ENCODE results near the gene DCTD. TPM values are rescaled to one million over a fixed set of nuclear protein-coding genes. Genes with fewer than 3 reads are reported as not detected.

The DCTD gene
- total RNA-seq, 2 donors from 2014 or later: 27.0 to 39.7 TPM

GRCh38 chr4:182944484-182945213 lies 27.5 kb upstream of the DCTD start:
- ATAC-seq: no peak
- DNase-seq: no peak
- 54 to 64% methylated on average over 4 of the region's 4 CpGs for WGBS, 2 donors
- TF ChIP-seq POLR2A (IDR thresholded peaks at IDR 0.05): no peak
- TF ChIP-seq CTCF (IDR thresholded peaks at IDR 0.05): no peak
- Histone ChIP-seq H3K4me3 (no peak overlapping the region), H3K36me3 (replicated peaks in 1 of 2; ENCODE audit: insufficient read depth in 1 of 2, low read depth in 2 of 2) (no peaks in the 10 kb centered on the region), H3K9me3 (no peaks in the 10 kb centered on the region), H3K27me3 (no peaks in the 10 kb centered on the region), H3K27ac (no peak overlapping the region), H3K4me1 (no peaks in the 10 kb centered on the region)
- intact Hi-C loops (cut with DNase I): loop anchor here (10.0 kb wide), 1 partner anchor 120 kb away; no protein-coding TSS in a partner anchor

- no peaks in the 10 kb centered on the region for H3K36me3 ChIP-seq (replicated peaks in 1 of 2; ENCODE audit: insufficient read depth in 1 of 2, low read depth in 2 of 2)
Observed at GRCh38 chr4:182939680-182940079, 22.5 kb upstream of the DCTD start.

GRCh38 chr4:182938205-182938645 lies 21.0 kb upstream of the DCTD start:
- 5 to 12% methylated on average over 14 of the region's 14 CpGs for WGBS, 2 donors
- ATAC-seq: peak; percentile 98
- Histone ChIP-seq H3K9me3 (no peaks in the 10 kb centered on the region), H3K4me1 (peaks cover 6% of the 10 kb centered on the region), H3K27ac (no peak overlapping the region), H3K4me3 (no peak overlapping the region), H3K36me3 (replicated peaks in 1 of 2; ENCODE audit: insufficient read depth in 1 of 2, low read depth in 2 of 2) (no peaks in the 10 kb centered on the region), H3K27me3 (no peaks in the 10 kb centered on the region)
- peak; percentile 71 to 77 (median 75) for DNase-seq
- no peak for TF ChIP-seq POLR2A (IDR thresholded peaks at IDR 0.05)
- peak; percentile 70 to 88 (median 86) for TF ChIP-seq CTCF (IDR thresholded peaks at IDR 0.05)
- intact Hi-C loops (cut with DNase I): loop anchor here (5.0 kb wide), 1 partner anchor 324 kb away; no protein-coding TSS in a partner anchor

More at GRCh38 chr4:182939680-182940079, 22.5 kb upstream of the DCTD start:
- DNase-seq (no peak), ATAC-seq (no peak)
- H3K4me3 ChIP-seq: no peak overlapping the region
- intact Hi-C loops (cut with DNase I): loop anchor here (5.0 to 10.0 kb wide), 2 partner anchors 125 to 323 kb away; no protein-coding TSS in a partner anchor
- H3K27ac ChIP-seq: no peak overlapping the region
- H3K9me3 ChIP-seq: no peaks in the 10 kb centered on the region
- H3K27me3 ChIP-seq: no peaks in the 10 kb centered on the region
- WGBS, 2 donors: 73 to 77% methylated on average over 8 to 9 of the region's 9 CpGs
- no peak for TF ChIP-seq POLR2A (IDR thresholded peaks at IDR 0.05)
- TF ChIP-seq CTCF (IDR thresholded peaks at IDR 0.05): no peak
- H3K4me1 ChIP-seq: peaks cover 6% of the 10 kb centered on the region

DNA sequence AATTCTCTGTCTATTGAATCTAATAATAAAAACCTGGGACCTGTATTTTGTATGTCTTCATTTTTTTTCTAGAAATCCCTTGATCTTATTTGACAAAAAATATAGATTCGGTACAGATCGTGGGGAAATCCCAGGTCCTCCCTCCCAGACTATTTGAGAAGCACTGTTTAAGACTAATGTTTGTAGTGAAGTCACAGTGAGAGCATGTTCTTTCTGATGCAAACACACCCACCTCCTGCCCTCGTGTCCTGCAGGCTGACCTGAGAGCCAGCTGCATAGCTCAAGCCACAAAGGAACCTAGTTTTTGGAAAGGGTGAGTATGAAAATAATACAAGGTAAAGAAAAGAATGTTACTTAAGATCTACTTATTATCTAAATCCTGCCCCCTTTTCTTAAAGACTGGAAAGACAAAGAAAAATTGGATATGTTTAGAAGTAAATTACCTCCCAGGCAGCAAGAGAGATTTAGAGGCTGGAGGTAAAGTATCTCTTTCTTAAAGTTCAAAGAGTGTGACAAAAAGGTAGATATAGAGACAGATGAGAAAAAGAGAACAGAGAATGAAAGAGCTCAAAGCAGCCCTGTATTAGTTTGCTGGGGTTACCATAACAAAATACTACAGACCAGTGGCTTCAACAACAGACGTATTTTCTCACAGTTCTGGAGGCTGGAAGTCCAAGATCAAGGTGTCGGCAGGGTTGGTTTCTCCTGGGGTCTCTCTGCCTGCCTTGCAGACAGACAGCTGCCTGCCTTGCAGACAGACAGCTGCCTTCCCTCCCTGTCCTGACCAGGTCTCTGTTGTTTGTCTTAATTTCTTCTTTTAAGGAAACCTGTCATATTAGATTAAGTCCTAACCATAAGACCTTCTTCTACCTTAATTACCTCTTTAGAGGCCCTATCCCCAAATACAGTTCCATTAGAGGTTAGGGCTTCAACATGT lies 20.4 kb upstream of the DCTD start:
- 69% methylated on average over 5 of the region's 5 CpGs for WGBS, 2 donors
- Histone ChIP-seq H3K27ac (no peak overlapping the region), H3K36me3 (replicated peaks in 1 of 2; ENCODE audit: insufficient read depth in 1 of 2, low read depth in 2 of 2) (no peaks in the 10 kb centered on the region), H3K27me3 (no peaks in the 10 kb centered on the region), H3K4me3 (no peak overlapping the region), H3K4me1 (peaks cover 6% of the 10 kb centered on the region), H3K9me3 (no peaks in the 10 kb centered on the region)
- no peak for TF ChIP-seq POLR2A (IDR thresholded peaks at IDR 0.05)
- no peak for TF ChIP-seq CTCF (IDR thresholded peaks at IDR 0.05)
- ATAC-seq (no peak), DNase-seq (no peak)
- intact Hi-C loops (cut with DNase I): loop anchor here (5.0 kb wide), 1 partner anchor 325 kb away; no protein-coding TSS in a partner anchor

Measured in body of pancreas (tissue), 4 donors.